Osteoblast (primary cell): ENCODE measurements around the gene CBR3. TPM values are rescaled to one million over a fixed set of nuclear protein-coding genes. Genes with fewer than 3 reads are reported as not detected.

Source experiments
- DNase-seq: peaks from one replicate; pipeline ENCODE4 v3.0.0; 2011; ENCODE audit warnings: low spot score, mixed read lengths; ENCODE audit not compliant: insufficient read length; ENCODE audit errors: missing footprints
- H2AFZ ChIP-seq: 2 replicates; pipeline ENCODE4 v1.6.0; 2011; ENCODE audit warnings: mild to moderate bottlenecking, low read length
- H3K27ac ChIP-seq: 2 replicates; pipeline ENCODE4 v1.5.1; 2011; ENCODE audit warnings: mild to moderate bottlenecking, low read depth, low read length, moderate library complexity
- H3K27me3 ChIP-seq: 2 replicates; pipeline ENCODE4 v1.6.0; 2012; ENCODE audit warnings: mild to moderate bottlenecking, control low read depth, inconsistent platforms, low read length, moderate library complexity; ENCODE audit not compliant: insufficient read depth
- H3K36me3 ChIP-seq: 2 replicates; pipeline ENCODE4 v1.5.1; 2011; ENCODE audit warnings: mild to moderate bottlenecking, low read length, control low read depth, moderate library complexity; ENCODE audit not compliant: insufficient read depth
- H3K4me1 ChIP-seq: 2 replicates; pipeline ENCODE4 v1.5.1; 2011; ENCODE audit warnings: mild to moderate bottlenecking, low read length, control low read depth, moderate library complexity; ENCODE audit not compliant: insufficient read depth
- H3K4me2 ChIP-seq: 2 replicates; pipeline ENCODE4 v1.6.0; 2011; ENCODE audit warnings: mild to moderate bottlenecking, low read length; ENCODE audit not compliant: insufficient read depth
- H3K4me3 ChIP-seq: fragments of 200-600 bp; sonication (generic); 3 replicates; pipeline ENCODE4 v1.5.1; 2012; ENCODE audit warnings: mild to moderate bottlenecking, low read length, inconsistent platforms; ENCODE audit not compliant: insufficient read depth
- H3K79me2 ChIP-seq: 2 replicates; pipeline ENCODE4 v1.6.0; 2012; ENCODE audit warnings: mild to moderate bottlenecking, low read length, control low read depth, inconsistent platforms; ENCODE audit not compliant: insufficient read depth
- H3K9me3 ChIP-seq: 2 replicates; pipeline ENCODE4 v1.5.1; 2011; ENCODE audit warnings: low read depth, low read length, control low read depth
- H4K20me1 ChIP-seq: 2 replicates; pipeline ENCODE4 v1.6.0; 2012; ENCODE audit warnings: mild to moderate bottlenecking, low read length, control low read depth; ENCODE audit not compliant: insufficient read depth
- CTCF ChIP-seq: IDR thresholded peaks from 2 replicates; pipeline ENCODE4 v1.5.1; 2011; ENCODE audit warnings: mild to moderate bottlenecking, low read depth, low read length, moderate library complexity; ENCODE audit errors: extremely low read depth
- total RNA-seq: library from RNA; depleted of rRNA; stranded (reverse); fragments of >200 nt; gene quantifications from 2 replicates; pipeline ENCODE4 v1.2.3, GENCODE V29; 2012

The CBR3 gene
- total RNA-seq, 1 donor, result 17.4 TPM

- DNase-seq, result no peak
- Histone ChIP-seq H3K4me1 (peaks cover 5% of the 10 kb centered on the region), H3K79me2 (no peaks in the 10 kb centered on the region), H4K20me1 (peaks cover 5% of the 10 kb centered on the region), H3K36me3 (peaks cover 10% of the 10 kb centered on the region), H2AFZ (no peak overlapping the region), H3K27me3 (no peaks in the 10 kb centered on the region), H3K27ac (no peak overlapping the region), H3K4me2 (no peak overlapping the region), H3K9me3 (no peaks in the 10 kb centered on the region), H3K4me3 (no peak overlapping the region)
- TF ChIP-seq CTCF, result no peak
Measured at GRCh38 chr21:36183144-36183795, 48.4 kb downstream of the CBR3 start.

- no peak for DNase-seq
- H3K79me2 ChIP-seq, result no peaks in the 10 kb centered on the region
- H3K27ac ChIP-seq, result no peak overlapping the region
- no peak overlapping the region for H3K4me2 ChIP-seq
- H3K36me3 ChIP-seq, result peaks cover 13% of the 10 kb centered on the region
- peaks cover 5% of the 10 kb centered on the region for H3K4me1 ChIP-seq
- no peaks in the 10 kb centered on the region for H3K9me3 ChIP-seq
- H3K27me3 ChIP-seq, result no peaks in the 10 kb centered on the region
- H2AFZ ChIP-seq, result no peak overlapping the region
- peaks cover 8% of the 10 kb centered on the region for H4K20me1 ChIP-seq
- no peak for TF ChIP-seq CTCF
- H3K4me3 ChIP-seq, result no peak overlapping the region
Measured at GRCh38 chr21:36184545-36184944, 49.7 kb downstream of the CBR3 start.

GRCh38 chr21:36185523-36185922, 50.6 kb downstream of the CBR3 start:
- Histone ChIP-seq H3K9me3 (no peaks in the 10 kb centered on the region), H3K27ac (no peak overlapping the region), H3K27me3 (no peaks in the 10 kb centered on the region), H3K4me2 (no peak overlapping the region), H3K36me3 (peaks cover 13% of the 10 kb centered on the region), H4K20me1 (peaks cover 8% of the 10 kb centered on the region), H3K4me3 (no peak overlapping the region), H3K79me2 (no peaks in the 10 kb centered on the region), H3K4me1 (peaks cover 5% of the 10 kb centered on the region), H2AFZ (no peak overlapping the region)
- DNase-seq, result no peak
- no peak for TF ChIP-seq CTCF

- Histone ChIP-seq H3K4me1 (peaks cover 5% of the 10 kb centered on the region), H3K4me3 (no peak overlapping the region), H4K20me1 (peaks cover 8% of the 10 kb centered on the region), H3K27me3 (no peaks in the 10 kb centered on the region), H3K79me2 (no peaks in the 10 kb centered on the region), H3K27ac (no peak overlapping the region), H3K4me2 (no peak overlapping the region), H3K9me3 (no peaks in the 10 kb centered on the region), H2AFZ (no peak overlapping the region), H3K36me3 (peaks cover 13% of the 10 kb centered on the region)
- no peak for TF ChIP-seq CTCF
- DNase-seq, result no peak
Measured at GRCh38 chr21:36186081-36186480, 51.2 kb downstream of the CBR3 start.
